ENCODE data around the gene FAM135A.

The FAM135A gene

DNA sequence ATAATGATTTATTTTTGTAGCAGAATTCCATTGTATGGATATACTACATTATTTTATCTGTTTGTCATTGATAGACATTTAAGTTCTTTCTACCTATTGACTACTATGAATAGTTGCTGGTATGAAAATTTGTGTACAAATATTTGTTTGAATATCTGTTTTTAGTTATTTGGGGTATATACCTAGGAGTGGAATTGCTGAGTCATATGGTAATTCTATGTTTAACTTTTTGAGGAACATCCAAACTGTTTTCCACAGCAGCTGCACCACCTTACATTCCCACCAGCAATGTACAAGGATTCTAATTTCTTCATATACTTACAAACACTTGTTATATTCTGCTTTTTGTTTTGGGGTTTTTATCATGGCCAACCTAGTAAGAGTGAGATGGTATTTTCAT lies 97.3 kb downstream of the FAM135A start:
- no peak overlapping the region for H3K4me2 ChIP-seq (ENCODE audit: low read depth, low read length)
- no peak overlapping the region for H2AFZ ChIP-seq (ENCODE audit: low read length)
- H3K36me3 ChIP-seq (replicated peaks; ENCODE audit: insufficient read depth, low read length), result no peaks in the 10 kb centered on the region
- H4K20me1 ChIP-seq (ENCODE audit: insufficient read depth, low read length), result no peaks in the 10 kb centered on the region
- H3K9me2 ChIP-seq (replicated peaks; ENCODE audit: insufficient read depth, low read length), result no peaks in the 10 kb centered on the region
- H3F3A ChIP-seq (ENCODE audit: insufficient read depth, low read length), result no peaks in the 10 kb centered on the region
- no peaks in the 10 kb centered on the region for H3K9me3 ChIP-seq (replicated peaks; ENCODE audit: insufficient read depth, low read length)
- no peak overlapping the region for H3K27ac ChIP-seq (ENCODE audit: low read length)
- no peaks in the 10 kb centered on the region for H3K27me3 ChIP-seq (replicated peaks; ENCODE audit: insufficient read depth, low read length)
- H3K4me1 ChIP-seq (ENCODE audit: low read length), result no peaks in the 10 kb centered on the region
- TF ChIP-seq EZH2phosphoT487 (IDR thresholded peaks at IDR 0.05; ENCODE audit: low read length) (no peak), EZH2 (optimal IDR thresholded peaks at IDR 0.05; ENCODE audit: low read depth, low read length) (no peak)
- TF ChIP-seq, protein P1, sequence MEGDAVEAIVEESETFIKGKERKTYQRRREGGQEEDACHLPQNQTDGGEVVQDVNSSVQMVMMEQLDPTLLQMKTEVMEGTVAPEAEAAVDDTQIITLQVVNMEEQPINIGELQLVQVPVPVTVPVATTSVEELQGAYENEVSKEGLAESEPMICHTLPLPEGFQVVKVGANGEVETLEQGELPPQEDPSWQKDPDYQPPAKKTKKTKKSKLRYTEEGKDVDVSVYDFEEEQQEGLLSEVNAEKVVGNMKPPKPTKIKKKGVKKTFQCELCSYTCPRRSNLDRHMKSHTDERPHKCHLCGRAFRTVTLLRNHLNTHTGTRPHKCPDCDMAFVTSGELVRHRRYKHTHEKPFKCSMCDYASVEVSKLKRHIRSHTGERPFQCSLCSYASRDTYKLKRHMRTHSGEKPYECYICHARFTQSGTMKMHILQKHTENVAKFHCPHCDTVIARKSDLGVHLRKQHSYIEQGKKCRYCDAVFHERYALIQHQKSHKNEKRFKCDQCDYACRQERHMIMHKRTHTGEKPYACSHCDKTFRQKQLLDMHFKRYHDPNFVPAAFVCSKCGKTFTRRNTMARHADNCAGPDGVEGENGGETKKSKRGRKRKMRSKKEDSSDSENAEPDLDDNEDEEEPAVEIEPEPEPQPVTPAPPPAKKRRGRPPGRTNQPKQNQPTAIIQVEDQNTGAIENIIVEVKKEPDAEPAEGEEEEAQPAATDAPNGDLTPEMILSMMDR (IDR thresholded peaks at IDR 0.05; ENCODE audit: low read length), result no peak
- H3K79me2 ChIP-seq (ENCODE audit: low read length), result no peaks in the 10 kb centered on the region
- DNase-seq, result no peak
- no peak overlapping the region for H3K9ac ChIP-seq (ENCODE audit: low read length)
- no peak overlapping the region for H3K4me3 ChIP-seq (ENCODE audit: low read length)

DNA sequence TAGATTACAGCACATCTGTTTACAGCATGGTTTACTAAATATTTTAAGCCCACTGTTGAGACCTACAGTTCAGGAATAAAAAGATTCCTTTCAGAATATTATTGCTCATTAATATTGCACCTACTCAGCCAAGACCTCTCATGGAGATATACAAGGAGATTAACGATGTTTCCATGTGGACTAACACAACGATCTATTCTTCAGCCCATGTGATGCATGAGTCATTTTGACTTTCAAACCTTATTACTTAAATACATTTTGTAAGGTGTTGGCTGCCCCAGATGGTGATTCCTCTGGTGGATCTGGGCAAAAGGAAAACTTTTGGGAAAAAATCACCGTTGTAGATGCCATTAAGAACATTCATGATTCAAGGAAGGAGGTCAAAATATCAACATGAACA lies 105.4 kb downstream of the FAM135A start:
- no peaks in the 10 kb centered on the region for H3F3A ChIP-seq (ENCODE audit: insufficient read depth, low read length)
- TF ChIP-seq EZH2phosphoT487 (IDR thresholded peaks at IDR 0.05; ENCODE audit: low read length) (no peak), EZH2 (optimal IDR thresholded peaks at IDR 0.05; ENCODE audit: low read depth, low read length) (no peak)
- TF ChIP-seq, protein P1 (IDR thresholded peaks at IDR 0.05; ENCODE audit: low read length), result no peak
- no peak overlapping the region for H3K4me2 ChIP-seq (ENCODE audit: low read depth, low read length)
- no peaks in the 10 kb centered on the region for H3K4me1 ChIP-seq (ENCODE audit: low read length)
- H3K79me2 ChIP-seq (ENCODE audit: low read length), result no peaks in the 10 kb centered on the region
- DNase-seq, result no peak
- H3K27ac ChIP-seq (ENCODE audit: low read length), result no peak overlapping the region
- no peak overlapping the region for H3K4me3 ChIP-seq (ENCODE audit: low read length)
- no peak overlapping the region for H3K9ac ChIP-seq (ENCODE audit: low read length)
- no peaks in the 10 kb centered on the region for H3K9me3 ChIP-seq (replicated peaks; ENCODE audit: insufficient read depth, low read length)
- H3K36me3 ChIP-seq (replicated peaks; ENCODE audit: insufficient read depth, low read length), result no peaks in the 10 kb centered on the region
- no peaks in the 10 kb centered on the region for H3K9me2 ChIP-seq (replicated peaks; ENCODE audit: insufficient read depth, low read length)
- no peaks in the 10 kb centered on the region for H3K27me3 ChIP-seq (replicated peaks; ENCODE audit: insufficient read depth, low read length)
- no peak overlapping the region for H2AFZ ChIP-seq (ENCODE audit: low read length)
- H4K20me1 ChIP-seq (ENCODE audit: insufficient read depth, low read length), result no peaks in the 10 kb centered on the region

DNA sequence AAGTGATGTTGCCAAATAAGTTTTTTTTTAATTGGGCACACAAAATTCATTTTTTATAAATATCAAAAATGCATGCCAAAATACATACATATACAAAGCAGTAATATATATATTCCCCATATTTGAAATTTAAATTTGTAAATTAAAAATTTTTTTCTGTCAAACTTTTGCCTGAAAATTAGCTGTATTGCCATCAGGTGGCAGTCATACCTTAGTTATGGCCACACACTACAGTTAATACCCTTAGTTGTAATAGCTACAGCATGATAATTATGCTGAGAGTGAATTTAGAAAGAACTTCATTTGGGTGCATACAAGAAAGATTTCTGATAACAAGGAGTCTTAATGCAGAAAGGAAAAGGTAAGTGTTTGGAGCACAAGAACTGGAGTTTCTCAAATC lies 107.3 kb downstream of the FAM135A start:
- Histone ChIP-seq H3K36me3 (replicated peaks; ENCODE audit: insufficient read depth, low read length) (no peaks in the 10 kb centered on the region), H3K9ac (ENCODE audit: low read length) (no peak overlapping the region), H3K9me3 (replicated peaks; ENCODE audit: insufficient read depth, low read length) (no peaks in the 10 kb centered on the region), H3K9me2 (replicated peaks; ENCODE audit: insufficient read depth, low read length) (no peaks in the 10 kb centered on the region), H2AFZ (ENCODE audit: low read length) (no peak overlapping the region), H4K20me1 (ENCODE audit: insufficient read depth, low read length) (no peaks in the 10 kb centered on the region), H3K4me3 (ENCODE audit: low read length) (no peak overlapping the region), H3K27ac (ENCODE audit: low read length) (no peak overlapping the region), H3K79me2 (ENCODE audit: low read length) (no peaks in the 10 kb centered on the region), H3K4me2 (ENCODE audit: low read depth, low read length) (no peak overlapping the region), H3K4me1 (ENCODE audit: low read length) (peaks cover 1% of the 10 kb centered on the region; the same call in 1 of the 2 replicates), H3F3A (ENCODE audit: insufficient read depth, low read length) (no peaks in the 10 kb centered on the region), H3K27me3 (replicated peaks; ENCODE audit: insufficient read depth, low read length) (no peaks in the 10 kb centered on the region)
- TF ChIP-seq EZH2phosphoT487 (IDR thresholded peaks at IDR 0.05; ENCODE audit: low read length), result no peak
- TF ChIP-seq, protein P1 (IDR thresholded peaks at IDR 0.05; ENCODE audit: low read length), result peak; percentile 38
- DNase-seq, result peak; percentile 11
